ENCODE results near the gene IRF7.

Gene IRF7

GRCh38 chr11:620201-620600 lies 4.5 kb upstream of the IRF7 start:
- no peak for DNase-seq

GRCh38 chr11:619628-620050 lies 3.9 kb upstream of the IRF7 start:
- DNase-seq: no peak

DNA sequence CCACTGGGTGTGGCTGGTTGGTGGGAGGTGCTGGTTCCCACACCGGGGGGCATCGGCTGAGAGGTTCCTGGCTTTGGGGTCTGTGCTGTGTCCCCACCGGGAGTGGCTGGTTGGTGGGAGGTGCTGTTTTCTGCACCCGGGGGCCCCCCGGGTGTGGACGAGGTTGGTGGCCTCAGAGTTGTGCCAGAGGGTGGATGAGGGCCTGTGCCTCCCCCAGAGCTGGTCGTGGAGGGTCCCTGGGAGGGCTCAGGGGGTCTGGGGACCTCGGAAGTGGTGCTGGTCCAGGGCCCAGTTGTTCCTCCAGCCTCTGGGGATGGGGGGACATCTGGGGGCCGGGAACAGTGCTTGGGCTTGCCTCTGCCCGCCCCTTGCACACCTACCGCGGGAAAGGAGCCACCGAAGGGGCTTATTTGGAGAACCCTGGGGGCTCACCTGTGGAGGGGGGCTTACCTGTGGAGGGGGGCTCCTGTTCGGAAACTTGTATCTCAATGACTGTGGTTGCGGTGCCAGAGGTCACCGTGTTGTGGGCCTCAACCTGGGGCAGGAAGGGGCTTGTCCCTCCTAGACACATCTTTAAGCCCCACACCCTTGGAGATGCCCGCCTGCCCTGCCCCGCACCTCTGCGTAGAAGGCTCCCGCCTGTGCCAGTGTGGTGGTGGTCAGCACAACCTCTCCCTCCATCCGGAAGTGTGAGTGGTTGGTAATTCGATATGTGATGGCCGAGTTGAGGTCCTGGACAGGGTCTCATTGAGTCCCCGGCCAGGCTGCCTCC lies 3.3 kb upstream of the IRF7 start:
- no peak for DNase-seq

DNA sequence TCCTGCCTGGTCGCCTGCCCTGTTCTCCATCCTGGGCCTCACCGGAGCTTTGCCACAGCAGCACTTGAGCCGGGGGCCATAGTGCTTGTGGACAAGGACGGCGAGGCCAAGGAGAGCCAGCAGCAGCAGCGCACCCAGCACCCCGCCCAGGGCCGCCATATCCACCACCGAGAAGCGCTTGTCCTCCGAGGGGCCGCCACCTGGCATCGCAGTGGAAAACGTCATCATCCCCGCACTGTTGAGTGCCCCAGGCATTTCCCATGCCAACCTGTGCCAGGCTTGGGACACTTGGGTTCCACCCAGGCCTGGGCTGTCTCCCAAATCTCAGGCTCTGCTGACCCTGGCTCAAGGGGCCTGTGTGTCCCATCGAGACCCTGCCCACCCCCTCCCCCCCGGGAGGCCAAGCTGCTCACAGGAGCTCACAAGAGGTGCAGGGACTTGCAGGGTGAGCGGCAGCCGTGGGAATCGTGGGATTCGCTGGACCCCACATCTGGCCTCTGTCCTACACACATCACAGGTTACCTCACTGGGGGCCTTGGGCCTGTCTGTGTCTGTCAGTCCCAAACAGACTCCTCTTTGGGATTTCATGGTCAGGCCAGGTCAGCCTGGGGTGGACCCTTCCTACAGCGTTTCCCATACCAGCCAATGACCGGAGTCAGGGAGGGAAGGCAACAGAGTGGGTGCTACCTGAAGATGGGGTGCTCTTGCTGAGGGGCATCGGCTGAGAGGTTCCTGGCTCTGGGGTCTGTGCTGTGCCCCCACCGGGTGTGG lies 2.3 kb upstream of the IRF7 start:
- DNase-seq: no peak

- no peak for DNase-seq
Measured at GRCh38 chr11:617199-617911, 1.6 kb upstream of the IRF7 start.

DNA sequence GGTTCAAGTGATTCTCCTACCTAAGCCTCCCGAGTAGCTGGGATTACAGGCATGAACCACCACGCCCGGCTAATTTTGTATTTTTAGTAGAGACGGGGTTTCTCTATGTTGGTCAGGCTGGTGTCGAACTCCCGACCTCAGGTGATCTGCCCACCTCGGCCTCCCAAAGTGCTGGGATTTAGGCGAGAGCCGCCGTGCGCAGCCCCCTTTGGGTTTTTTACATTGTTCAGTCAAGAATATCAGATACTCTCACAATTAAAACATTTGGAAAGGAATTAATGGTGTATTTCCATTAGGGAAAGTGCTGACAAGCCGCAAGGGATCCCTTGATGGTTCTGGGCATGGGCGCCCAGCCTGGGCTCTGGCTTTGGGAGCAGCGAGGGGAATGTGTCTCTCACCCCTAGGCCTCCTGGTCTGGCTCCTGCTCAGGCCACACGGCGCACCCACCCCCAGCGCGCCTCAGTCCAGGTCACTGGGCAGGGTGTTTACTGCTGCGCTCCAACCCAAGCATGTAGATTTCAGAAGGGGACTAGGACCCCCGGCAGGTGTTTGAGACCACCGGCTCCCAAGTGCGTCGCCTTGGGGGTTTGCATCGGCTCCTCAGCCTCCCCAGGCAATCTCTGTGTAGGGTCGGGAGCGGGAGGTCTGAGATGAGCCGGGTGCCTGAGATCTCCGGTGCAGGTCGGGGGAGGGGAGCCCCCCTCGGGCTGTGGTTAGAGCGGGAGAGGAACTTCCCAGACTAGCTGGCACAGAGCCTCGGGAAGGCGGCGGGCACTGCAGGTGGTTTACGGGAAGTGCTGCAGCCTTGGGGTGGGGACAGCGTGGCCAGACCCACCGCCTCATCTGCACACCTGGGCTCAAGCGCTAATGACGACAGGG lies 809 bp upstream of the IRF7 start:
- DNase-seq: no peak

GRCh38 chr11:614623-615503 lies 887 bp downstream of the IRF7 start:
- DNase-seq: no peak

DNA sequence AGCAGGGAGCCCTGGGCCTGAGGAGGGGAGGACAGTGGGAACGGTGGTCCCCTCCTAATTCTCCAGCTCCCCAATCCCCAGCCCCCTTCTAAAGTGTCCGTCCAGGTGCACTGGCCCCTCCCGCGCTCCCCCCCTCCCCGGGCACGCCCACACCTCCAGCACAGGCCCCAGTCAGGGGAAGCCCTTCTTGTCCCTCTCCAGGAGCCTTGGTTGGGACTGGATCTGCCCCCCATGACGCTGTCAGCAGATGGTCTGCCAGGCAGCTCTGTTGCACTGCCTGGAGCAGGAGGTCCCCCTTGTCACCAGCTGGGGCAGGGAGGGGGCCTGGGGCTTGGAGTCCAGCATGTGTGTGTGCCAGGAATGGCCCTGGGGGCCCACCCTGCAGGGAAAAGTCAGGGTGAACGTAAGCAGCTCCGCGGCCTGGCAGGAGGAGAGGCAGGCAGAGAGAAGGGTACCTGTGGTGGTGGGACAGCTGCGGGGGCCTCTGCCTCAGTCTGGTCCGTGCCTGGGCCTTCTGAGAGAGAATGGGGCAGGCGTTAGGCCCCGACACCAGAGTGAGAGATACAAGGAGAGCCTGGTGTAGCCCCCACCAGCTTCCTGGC lies 1.6 kb downstream of the IRF7 start:
- DNase-seq: no peak

DNA sequence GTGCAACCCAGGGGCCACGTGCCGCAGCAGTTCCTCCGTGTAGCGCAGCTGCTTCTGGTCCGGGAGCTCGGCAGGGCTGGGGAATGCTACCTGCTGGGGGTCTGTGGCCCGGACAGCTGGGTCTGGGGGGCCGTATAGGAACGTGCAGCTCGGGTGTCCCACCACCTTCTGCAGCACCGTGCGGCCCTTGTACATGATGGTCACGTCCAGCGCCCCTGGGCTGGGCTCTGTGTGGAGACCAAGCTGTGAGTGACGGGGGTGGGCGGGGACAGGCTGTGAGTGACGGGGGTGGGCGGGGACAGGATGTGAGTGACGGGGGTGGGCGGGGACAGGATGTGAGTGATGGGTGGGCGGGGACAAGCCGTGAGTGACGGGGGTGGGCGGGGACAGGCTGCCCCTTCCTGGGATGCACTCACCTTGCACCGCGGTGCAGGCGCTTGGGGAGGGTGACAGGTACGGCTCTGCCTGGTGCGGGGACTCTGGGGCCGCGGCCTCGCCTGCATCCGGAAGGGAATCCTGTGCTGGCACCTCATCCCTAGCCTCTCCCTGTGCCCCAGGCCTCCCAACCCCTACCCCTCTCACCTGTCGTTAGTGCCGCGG lies 2.3 kb downstream of the IRF7 start:
- peak; percentile 71 for DNase-seq

DNA sequence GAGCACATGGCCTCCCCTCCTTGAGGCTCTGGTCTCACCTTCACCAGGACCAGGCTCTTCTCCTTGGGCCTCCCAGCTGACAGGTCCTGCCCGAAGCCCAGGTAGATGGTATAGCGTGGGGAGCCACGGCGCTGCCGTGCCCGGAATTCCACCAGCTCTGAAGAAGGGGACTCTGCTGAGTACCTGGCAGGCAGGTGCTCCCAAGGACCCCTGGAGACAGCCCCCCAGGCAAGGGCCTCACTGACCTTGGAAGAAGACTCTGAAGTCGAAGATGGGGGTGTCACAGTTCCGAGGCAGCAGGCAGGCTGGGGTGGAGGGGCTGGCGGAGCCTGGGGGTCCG lies 2.8 kb downstream of the IRF7 start:
- no peak for DNase-seq

DNA sequence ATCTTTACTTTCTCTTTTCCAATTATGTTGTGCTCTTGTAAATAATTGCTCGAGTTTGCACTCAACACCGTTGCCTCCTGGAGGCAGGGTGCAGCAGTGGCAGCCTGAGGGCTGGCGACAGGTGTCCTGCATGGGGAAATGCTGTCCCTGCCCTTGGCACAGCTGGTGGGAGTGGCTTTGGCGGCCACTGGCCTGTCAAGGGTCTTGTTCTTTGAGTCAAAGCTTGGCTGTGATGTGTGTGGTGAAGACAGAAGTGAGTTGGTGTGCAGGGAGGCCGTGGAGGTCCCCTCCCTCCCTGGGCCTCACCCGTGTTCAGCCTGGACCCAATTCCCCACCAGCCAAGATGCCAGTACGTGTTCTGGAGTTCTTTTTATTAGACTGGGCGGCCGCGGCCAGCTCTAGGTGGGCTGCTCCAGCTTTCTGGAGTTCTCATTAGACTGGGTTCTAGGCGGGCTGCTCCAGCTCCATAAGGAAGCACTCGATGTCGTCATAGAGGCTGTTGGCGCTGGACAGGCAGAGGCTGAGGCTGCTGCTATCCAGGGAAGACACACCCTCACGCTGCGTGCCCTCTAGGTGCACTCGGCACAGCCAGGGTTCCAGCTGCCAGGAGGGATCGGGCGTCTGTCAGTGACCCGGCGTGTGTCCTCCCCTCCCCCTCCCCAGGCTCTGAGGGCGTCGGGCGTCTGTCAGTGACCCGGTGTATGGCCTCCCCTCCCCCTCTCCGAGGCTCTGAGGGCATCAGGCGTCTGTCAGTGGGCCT lies 3.4 kb downstream of the IRF7 start:
- no peak for DNase-seq

DNA sequence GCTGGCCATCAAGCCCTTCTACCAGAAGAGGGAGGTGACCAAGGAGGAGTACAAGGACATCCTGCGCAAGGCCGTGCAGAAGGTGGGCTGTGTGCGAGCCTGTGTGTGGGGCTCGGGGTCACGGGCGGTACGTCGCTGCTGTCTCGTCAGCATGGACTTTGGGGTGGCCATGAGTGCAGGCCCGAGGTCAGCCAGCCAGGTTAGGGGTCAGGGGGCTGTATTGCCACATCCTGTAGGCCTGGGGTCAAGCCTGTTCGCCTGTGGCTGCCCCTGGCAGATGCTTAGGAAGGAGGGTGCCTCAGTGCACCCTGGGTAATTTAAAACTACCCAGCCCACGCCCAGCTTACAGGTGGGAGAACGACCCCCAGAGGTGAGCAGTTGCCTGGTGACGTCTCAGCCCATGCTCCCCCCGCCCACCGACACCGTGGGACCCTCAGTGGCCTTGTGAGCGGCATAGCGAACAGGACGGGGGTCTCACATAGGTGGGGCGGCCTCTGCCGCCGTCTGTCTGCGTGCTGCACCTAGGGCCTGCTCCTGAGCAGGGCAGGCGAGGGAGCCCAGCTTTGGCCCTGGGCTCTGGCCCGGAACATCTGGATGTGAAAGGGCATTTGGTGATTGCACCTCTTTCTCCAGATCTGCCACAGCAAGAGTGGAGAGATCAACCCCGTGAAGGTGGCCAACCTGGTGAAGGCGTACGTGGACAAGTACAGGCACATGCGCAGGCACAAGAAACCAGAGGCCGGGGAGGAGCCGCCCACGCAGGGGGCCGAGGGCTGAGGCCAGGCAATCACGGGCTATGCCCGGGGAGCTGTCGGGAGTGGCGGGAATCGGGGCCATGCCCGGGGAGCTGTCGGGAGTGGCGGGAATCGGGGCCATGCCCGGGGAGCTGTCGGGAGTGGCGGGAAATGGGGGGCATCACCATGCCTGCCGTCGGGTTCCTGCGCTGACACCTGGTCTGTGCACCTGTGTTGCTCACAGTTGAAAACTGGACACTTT lies 4.5 kb downstream of the IRF7 start:
- no peak for DNase-seq

DNA sequence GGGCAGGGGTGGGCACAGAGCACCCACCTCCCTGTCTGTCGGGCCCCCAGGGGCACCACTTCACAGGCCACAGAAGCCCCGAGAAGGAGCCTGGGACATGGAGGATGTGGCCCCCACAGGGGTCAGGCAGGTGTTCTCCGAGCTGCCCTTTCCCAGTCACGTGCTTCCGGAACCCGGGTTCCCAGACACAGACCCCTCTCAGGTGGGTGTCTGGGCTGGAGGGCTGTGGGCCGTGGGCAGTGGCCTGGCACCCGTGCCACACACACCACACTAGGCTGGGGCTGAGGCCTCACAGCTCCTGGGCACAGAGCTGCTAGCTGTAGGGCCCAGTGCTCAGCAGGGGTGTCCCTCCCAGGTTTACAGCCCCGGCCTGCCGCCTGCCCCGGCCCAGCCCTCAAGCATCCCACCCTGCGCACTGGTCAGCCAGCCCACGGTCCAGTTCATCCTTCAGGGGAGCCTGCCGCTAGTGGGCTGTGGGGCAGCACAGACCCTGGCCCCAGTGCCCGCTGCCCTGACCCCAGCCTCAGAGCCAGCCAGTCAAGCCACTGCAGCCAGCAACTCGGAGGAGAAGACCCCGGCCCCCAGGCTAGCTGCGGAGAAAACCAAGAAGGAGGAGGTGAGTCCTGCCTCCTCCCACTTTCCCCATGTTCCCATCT lies 5.5 kb downstream of the IRF7 start:
- DNase-seq: no peak

GRCh38 chr11:609341-609811 lies 6.4 kb downstream of the IRF7 start:
- no peak for DNase-seq

GRCh38 chr11:608791-609251 lies 6.9 kb downstream of the IRF7 start:
- DNase-seq: no peak

DNA sequence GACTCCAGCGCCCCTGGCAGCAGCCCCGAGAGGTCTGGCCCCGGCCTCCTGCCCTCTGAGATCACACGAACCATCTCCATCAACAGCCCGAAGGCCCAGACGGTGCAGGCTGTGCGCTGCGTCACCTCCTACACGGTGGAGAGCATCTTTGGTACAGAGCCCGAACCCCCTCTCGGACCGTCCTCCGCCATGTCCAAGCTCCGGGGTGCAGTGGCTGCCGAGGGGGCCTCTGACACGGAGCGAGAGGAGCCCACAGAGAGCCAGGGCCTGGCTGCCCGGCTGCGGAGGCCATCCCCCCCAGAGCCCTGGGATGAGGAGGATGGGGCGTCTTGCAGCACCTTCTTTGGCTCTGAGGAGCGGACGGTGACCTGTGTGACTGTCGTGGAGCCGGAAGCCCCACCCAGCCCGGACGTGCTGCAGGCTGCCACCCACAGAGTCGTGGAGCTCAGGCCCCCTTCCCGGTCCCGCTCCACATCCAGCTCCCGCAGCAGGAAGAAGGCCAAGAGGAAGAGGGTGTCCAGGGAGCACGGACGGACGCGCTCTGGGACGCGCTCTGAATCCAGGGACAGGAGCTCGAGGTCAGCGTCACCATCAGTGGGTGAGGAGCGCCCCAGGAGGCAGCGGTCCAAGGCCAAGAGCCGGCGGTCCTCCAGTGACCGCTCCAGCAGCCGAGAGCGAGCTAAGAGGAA lies 7.6 kb downstream of the IRF7 start:
- no peak for DNase-seq

DNA sequence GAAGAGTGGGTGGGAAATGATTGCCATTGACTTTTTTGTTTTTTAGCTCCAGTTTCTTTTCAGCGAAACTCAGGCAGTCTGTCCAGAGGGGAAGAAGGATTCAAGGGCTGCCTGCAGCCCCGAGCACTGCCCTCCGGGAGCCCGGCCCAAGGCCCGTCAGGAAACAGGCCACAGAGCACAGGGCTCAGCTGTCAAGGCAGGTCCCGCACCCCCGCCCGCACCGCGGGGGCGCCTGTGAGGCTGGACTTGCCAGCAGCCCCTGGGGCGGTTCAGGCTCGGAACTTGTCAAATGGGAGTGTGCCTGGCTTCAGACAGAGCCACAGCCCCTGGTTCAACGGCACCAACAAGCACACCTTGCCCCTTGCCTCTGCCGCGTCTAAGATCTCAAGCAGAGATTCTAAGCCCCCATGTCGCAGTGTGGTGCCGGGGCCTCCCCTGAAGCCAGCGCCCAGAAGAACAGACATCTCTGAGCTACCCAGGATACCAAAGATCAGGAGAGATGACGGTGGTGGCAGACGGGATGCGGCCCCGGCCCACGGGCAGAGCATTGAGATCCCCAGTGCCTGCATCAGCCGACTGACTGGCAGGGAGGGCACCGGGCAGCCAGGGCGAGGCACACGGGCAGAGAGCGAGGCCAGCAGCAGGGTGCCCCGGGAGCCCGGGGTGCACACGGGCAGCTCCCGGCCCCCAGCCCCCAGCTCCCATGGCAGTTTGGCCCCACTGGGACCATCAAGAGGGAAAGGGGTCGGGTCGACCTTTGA lies 8.6 kb downstream of the IRF7 start:
- DNase-seq: no peak

Data from NCI-H1436 (cell line).